Loucy (cell line): ENCODE data around the gene GRID2.

Experiments used
- H2AFZ ChIP-seq: fragments of 200-600 bp; sonication (generic); 2 replicates; pipeline ENCODE4 v1.6.0; 2016; ENCODE audit warnings: antibody characterized with exemption, mild to moderate bottlenecking, low read length, moderate library complexity
- H3F3A ChIP-seq: fragments of 200-600 bp; 2 replicates; pipeline ENCODE4 v1.6.0; 2016; ENCODE audit warnings: antibody characterized with exemption, low read depth, mild to moderate bottlenecking
- H3K27me3 ChIP-seq: fragments of 200-600 bp; sonication (generic); 2 replicates; pipeline ENCODE4 v1.6.1; 2014; ENCODE audit warnings: low read length, mild to moderate bottlenecking; ENCODE audit not compliant: insufficient read depth, poor library complexity, severe bottlenecking
- H3K36me3 ChIP-seq: fragments of 200-600 bp; sonication (generic); 2 replicates; pipeline ENCODE4 v1.6.1; 2016; ENCODE audit warnings: low read length; ENCODE audit not compliant: insufficient read depth
- H3K4me1 ChIP-seq: fragments of 200-600 bp; sonication (generic); 2 replicates; pipeline ENCODE4 v1.5.1; 2014; ENCODE audit warnings: low read length, mild to moderate bottlenecking; ENCODE audit not compliant: insufficient read depth, poor library complexity, severe bottlenecking
- H3K4me2 ChIP-seq: fragments of 200-600 bp; sonication (generic); 2 replicates; pipeline ENCODE4 v1.6.0; 2014; ENCODE audit warnings: antibody characterized with exemption, low read length, low read depth, mild to moderate bottlenecking; ENCODE audit not compliant: poor library complexity, severe bottlenecking
- H3K4me3 ChIP-seq: fragments of 200-600 bp; sonication (generic); 2 replicates; pipeline ENCODE4 v1.5.1; 2014; ENCODE audit warnings: low read length, mild to moderate bottlenecking, mixed read lengths; ENCODE audit not compliant: poor library complexity, severe bottlenecking
- H3K79me2 ChIP-seq: fragments of 200-600 bp; sonication (generic); 2 replicates; pipeline ENCODE4 v1.6.1; 2014; ENCODE audit warnings: low read length; ENCODE audit not compliant: insufficient read depth
- H3K9ac ChIP-seq: fragments of 200-600 bp; sonication (generic); 2 replicates; pipeline ENCODE4 v1.6.0; 2014; ENCODE audit warnings: mild to moderate bottlenecking, low read depth, low read length, moderate library complexity; ENCODE audit not compliant: poor library complexity, severe bottlenecking
- H3K9me2 ChIP-seq: fragments of 200-600 bp; sonication (generic); replicated peaks from 2 replicates; pipeline ENCODE4 v1.6.1; 2016; ENCODE audit warnings: low read depth, low read length, mixed read lengths
- H3K9me3 ChIP-seq: fragments of 200-600 bp; sonication (generic); 2 replicates; pipeline ENCODE4 v1.6.1; 2014; ENCODE audit warnings: mild to moderate bottlenecking, antibody characterized with exemption, low read length, low read depth; ENCODE audit not compliant: insufficient read depth
- H4K20me1 ChIP-seq: fragments of 200-600 bp; sonication (generic); 2 replicates; pipeline ENCODE4 v1.6.0; 2014; ENCODE audit warnings: antibody characterized with exemption, low read length, mild to moderate bottlenecking; ENCODE audit not compliant: insufficient read depth, poor library complexity, severe bottlenecking
- CTCF ChIP-seq: fragments of 200-600 bp; sonication (generic); conservative IDR thresholded peaks from 2 replicates; pipeline ENCODE4 v1.5.1; 2014; ENCODE audit warnings: mild to moderate bottlenecking, antibody characterized with exemption, low read length
- EZH2phosphoT487 ChIP-seq: fragments of 200-600 bp; IDR thresholded peaks from 2 replicates; pipeline ENCODE4 v1.6.1; 2018; ENCODE audit warnings: antibody characterized with exemption, mild to moderate bottlenecking, moderate library complexity, borderline replicate concordance

GRID2 gene

DNA sequence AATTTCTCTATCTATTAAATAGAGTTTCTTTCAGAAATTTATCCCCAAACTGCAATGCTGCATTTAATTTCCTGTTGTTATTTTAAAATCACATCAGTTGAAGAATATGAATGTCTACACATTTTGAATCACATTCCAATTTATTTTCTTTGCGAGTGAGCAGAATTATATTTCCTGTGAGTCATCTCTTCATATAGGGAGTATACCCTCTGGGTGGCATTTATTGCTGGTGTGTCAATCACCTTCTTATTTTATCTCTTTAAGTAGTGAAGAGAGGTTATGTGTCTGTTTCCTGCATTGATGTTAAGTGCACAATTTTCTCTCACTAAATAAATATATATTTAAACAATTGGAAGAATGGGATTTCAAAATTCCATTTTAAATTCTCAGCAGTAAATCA is 1013.8 kb downstream of the GRID2 start:
- Histone ChIP-seq H3K27me3 (no peaks in the 10 kb centered on the region), H3F3A (no peaks in the 10 kb centered on the region), H3K9ac (no peak overlapping the region), H4K20me1 (no peaks in the 10 kb centered on the region), H3K79me2 (no peaks in the 10 kb centered on the region), H3K9me3 (no peaks in the 10 kb centered on the region), H3K4me3 (no peak overlapping the region), H3K36me3 (no peaks in the 10 kb centered on the region), H2AFZ (no peak overlapping the region), H3K4me2 (no peak overlapping the region), H3K4me1 (no peaks in the 10 kb centered on the region), H3K9me2 (no peaks in the 10 kb centered on the region)
- no peak for TF ChIP-seq CTCF
- TF ChIP-seq EZH2phosphoT487 = no peak

- TF ChIP-seq EZH2phosphoT487 (no peak), CTCF (no peak)
- H4K20me1 ChIP-seq = no peaks in the 10 kb centered on the region
Observed at GRCh38 chr4:93319041-93319440, 1015.3 kb downstream of the GRID2 start.

DNA sequence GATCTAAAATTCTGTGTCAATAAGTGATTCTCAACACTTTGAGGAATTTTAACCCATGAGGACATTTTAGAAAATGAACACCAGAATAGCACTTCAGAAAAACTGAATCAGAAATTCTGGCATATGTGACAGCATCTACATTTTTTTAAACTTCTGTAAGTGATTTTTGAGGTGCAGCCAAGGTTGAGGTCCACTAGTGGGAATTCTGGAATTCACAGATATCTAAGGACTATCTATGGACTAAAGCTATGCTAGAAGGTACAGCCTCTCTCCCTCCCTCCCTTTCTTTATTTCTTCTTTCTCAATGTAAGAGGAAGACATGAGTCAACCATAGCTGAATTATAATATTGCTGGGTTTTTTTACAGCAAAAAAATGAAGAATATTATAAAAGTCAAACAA is 1016.6 kb downstream of the GRID2 start:
- Histone ChIP-seq H2AFZ (no peak overlapping the region), H3K9me3 (no peaks in the 10 kb centered on the region), H3K4me3 (no peak overlapping the region), H3K9me2 (no peaks in the 10 kb centered on the region), H3F3A (no peaks in the 10 kb centered on the region), H4K20me1 (no peaks in the 10 kb centered on the region), H3K9ac (no peak overlapping the region), H3K36me3 (no peaks in the 10 kb centered on the region), H3K79me2 (no peaks in the 10 kb centered on the region), H3K4me2 (no peak overlapping the region), H3K27me3 (no peaks in the 10 kb centered on the region), H3K4me1 (no peaks in the 10 kb centered on the region)
- TF ChIP-seq CTCF = no peak
- no peak for TF ChIP-seq EZH2phosphoT487

More at GRCh38 chr4:93319041-93319440, 1015.3 kb downstream of the GRID2 start:
- Histone ChIP-seq H3K9ac (no peak overlapping the region), H3K36me3 (no peaks in the 10 kb centered on the region), H3K4me1 (no peaks in the 10 kb centered on the region), H3K9me3 (no peaks in the 10 kb centered on the region), H3K4me2 (no peak overlapping the region), H3K79me2 (no peaks in the 10 kb centered on the region), H3K27me3 (no peaks in the 10 kb centered on the region), H3K9me2 (no peaks in the 10 kb centered on the region), H3K4me3 (no peak overlapping the region), H3F3A (no peaks in the 10 kb centered on the region), H2AFZ (no peak overlapping the region)
